Activated gamma-delta T cell treated with Interleukin-2 at 50 U/mL for 16 hours (primary cell): ENCODE measurements around the gene RALGAPA2.

Experiments used
- DNase-seq: peaks from one replicate; pipeline ENCODE4 v3.0.0-alpha.2; 2020

Gene RALGAPA2

GRCh38 chr20:20455926-20456325, 256.5 kb downstream of the RALGAPA2 start:
- no peak for DNase-seq

- DNase-seq, result no peak
These were observed 257.4 kb downstream of the RALGAPA2 start for GRCh38 chr20:20454850-20455627.

GRCh38 chr20:20454367-20454766, 258.1 kb downstream of the RALGAPA2 start:
- DNase-seq, result no peak

GRCh38 chr20:20452254-20452676, 260.2 kb downstream of the RALGAPA2 start:
- DNase-seq, result peak; percentile 44

- no peak for DNase-seq
These were observed 261.9 kb downstream of the RALGAPA2 start for GRCh38 chr20:20450521-20450920.

- DNase-seq, result no peak
These were observed 263.6 kb downstream of the RALGAPA2 start for GRCh38 chr20:20448881-20449280.

GRCh38 chr20:20447196-20447595, 265.2 kb downstream of the RALGAPA2 start:
- DNase-seq, result no peak

GRCh38 chr20:20446425-20447015, 265.9 kb downstream of the RALGAPA2 start:
- DNase-seq, result no peak

- DNase-seq, result no peak
These were observed 266.4 kb downstream of the RALGAPA2 start for GRCh38 chr20:20446001-20446400.

- no peak for DNase-seq
These were observed 268.9 kb downstream of the RALGAPA2 start for GRCh38 chr20:20443504-20443903.

GRCh38 chr20:20442466-20442865, 270.0 kb downstream of the RALGAPA2 start:
- no peak for DNase-seq

GRCh38 chr20:20440886-20441658, 271.4 kb downstream of the RALGAPA2 start:
- DNase-seq, result no peak

GRCh38 chr20:20440481-20440880, 272.0 kb downstream of the RALGAPA2 start:
- DNase-seq, result no peak

GRCh38 chr20:20439602-20440190, 272.7 kb downstream of the RALGAPA2 start:
- DNase-seq, result no peak

- no peak for DNase-seq
These were observed 275.1 kb downstream of the RALGAPA2 start for GRCh38 chr20:20437314-20437713.

- no peak for DNase-seq
These were observed 275.8 kb downstream of the RALGAPA2 start for GRCh38 chr20:20436689-20437088.

- DNase-seq, result no peak
These were observed 277.0 kb downstream of the RALGAPA2 start for GRCh38 chr20:20435453-20435852.

- no peak for DNase-seq
These were observed 279.7 kb downstream of the RALGAPA2 start for GRCh38 chr20:20432618-20433286.

GRCh38 chr20:20430066-20430465, 282.4 kb downstream of the RALGAPA2 start:
- DNase-seq, result no peak

- no peak for DNase-seq
These were observed 284.4 kb downstream of the RALGAPA2 start for GRCh38 chr20:20428067-20428466.

GRCh38 chr20:20427227-20427864, 285.1 kb downstream of the RALGAPA2 start:
- DNase-seq, result no peak

GRCh38 chr20:20426655-20426907, 285.9 kb downstream of the RALGAPA2 start:
- no peak for DNase-seq
